PFSK-1 (cell line): Measurements from ENCODE around the gene ABR.

Experiments used
- FOXP2 ChIP-seq: optimal IDR thresholded peaks from 2 replicates; pipeline ENCODE3; 2011; ENCODE audit warnings: borderline replicate concordance, control low read depth, inconsistent platforms; ENCODE audit not compliant: insufficient read depth; ENCODE audit errors: extremely low read length, extremely low read depth
- POLR2AphosphoS5 ChIP-seq: IDR thresholded peaks from 2 replicates; pipeline ENCODE4 v1.6.1; 2012; ENCODE audit warnings: low read depth, mild to moderate bottlenecking, control low read depth, low read length, moderate library complexity
- TF ChIP-seq, protein P1 (sequence below), 2 experiments: IDR thresholded peaks; 2 replicates each; pipeline versions ENCODE4 v1.6.1 to v1.8.0; 2011 to 2012; ENCODE audit warnings: low read depth in 2 of 2, low read length in 2 of 2, control low read depth in 1 of 2, inconsistent platforms in 1 of 2, mild to moderate bottlenecking in 1 of 2, moderate library complexity in 1 of 2; ENCODE audit not compliant: insufficient read depth in 1 of 2

DNA sequence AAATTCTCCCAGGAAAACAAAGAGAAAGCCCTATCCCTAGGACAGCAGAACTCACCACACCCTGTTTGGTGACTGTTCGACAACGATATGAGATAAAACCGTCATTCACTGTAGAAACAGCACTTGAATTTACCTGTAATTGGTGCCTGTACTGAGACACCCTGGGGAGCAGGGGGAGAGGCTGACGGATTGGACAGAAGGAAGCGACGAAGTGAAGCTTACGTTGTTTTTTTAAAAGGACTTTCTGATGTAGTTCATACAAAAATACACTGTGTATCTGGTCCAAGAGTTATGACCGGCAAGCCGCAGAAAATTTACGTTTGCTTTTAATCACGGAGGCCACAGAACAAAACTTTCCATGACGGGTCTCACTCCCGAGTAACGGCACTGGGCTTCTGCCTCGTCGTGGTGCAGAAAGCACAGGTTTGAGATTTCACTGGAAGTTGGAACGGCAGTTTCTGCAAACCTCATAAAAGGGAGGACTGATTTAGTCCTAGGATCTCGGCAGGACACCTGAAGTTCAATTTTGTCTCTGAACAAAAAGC lies 209.9 kb downstream of the ABR start:
- TF ChIP-seq POLR2AphosphoS5, result no peak
- no peak for TF ChIP-seq FOXP2
- TF ChIP-seq, protein P1, sequence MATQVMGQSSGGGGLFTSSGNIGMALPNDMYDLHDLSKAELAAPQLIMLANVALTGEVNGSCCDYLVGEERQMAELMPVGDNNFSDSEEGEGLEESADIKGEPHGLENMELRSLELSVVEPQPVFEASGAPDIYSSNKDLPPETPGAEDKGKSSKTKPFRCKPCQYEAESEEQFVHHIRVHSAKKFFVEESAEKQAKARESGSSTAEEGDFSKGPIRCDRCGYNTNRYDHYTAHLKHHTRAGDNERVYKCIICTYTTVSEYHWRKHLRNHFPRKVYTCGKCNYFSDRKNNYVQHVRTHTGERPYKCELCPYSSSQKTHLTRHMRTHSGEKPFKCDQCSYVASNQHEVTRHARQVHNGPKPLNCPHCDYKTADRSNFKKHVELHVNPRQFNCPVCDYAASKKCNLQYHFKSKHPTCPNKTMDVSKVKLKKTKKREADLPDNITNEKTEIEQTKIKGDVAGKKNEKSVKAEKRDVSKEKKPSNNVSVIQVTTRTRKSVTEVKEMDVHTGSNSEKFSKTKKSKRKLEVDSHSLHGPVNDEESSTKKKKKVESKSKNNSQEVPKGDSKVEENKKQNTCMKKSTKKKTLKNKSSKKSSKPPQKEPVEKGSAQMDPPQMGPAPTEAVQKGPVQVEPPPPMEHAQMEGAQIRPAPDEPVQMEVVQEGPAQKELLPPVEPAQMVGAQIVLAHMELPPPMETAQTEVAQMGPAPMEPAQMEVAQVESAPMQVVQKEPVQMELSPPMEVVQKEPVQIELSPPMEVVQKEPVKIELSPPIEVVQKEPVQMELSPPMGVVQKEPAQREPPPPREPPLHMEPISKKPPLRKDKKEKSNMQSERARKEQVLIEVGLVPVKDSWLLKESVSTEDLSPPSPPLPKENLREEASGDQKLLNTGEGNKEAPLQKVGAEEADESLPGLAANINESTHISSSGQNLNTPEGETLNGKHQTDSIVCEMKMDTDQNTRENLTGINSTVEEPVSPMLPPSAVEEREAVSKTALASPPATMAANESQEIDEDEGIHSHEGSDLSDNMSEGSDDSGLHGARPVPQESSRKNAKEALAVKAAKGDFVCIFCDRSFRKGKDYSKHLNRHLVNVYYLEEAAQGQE (IDR thresholded peaks at IDR 0.05; ENCODE audit: insufficient read depth in 1 of 2, low read depth in 2 of 2, low read length in 2 of 2), result no peak
